Rectal smooth muscle tissue (tissue), 1 donor: ENCODE results near the gene PPIG.
"Not testable (repeated sequence)": the region's sequence is repeated elsewhere in the genome, so short reads cannot be mapped to it uniquely, and the experiment has no call there.

ENCODE experiments used
- H3K27ac ChIP-seq: one replicate; pipeline ENCODE4 v1.7.0; 2013; ENCODE audit warnings: low read depth, low read length, inconsistent platforms
- H3K27me3 ChIP-seq: one replicate; pipeline ENCODE4 v1.7.0; 2013; ENCODE audit warnings: low read length; ENCODE audit not compliant: control insufficient read depth, insufficient read depth
- H3K36me3 ChIP-seq: one replicate; pipeline ENCODE4 v1.7.0; 2013; ENCODE audit warnings: low read length; ENCODE audit not compliant: control insufficient read depth, insufficient read depth
- H3K4me1 ChIP-seq: one replicate; pipeline ENCODE4 v1.7.0; 2013; ENCODE audit warnings: low read length; ENCODE audit not compliant: control insufficient read depth, insufficient read depth
- H3K4me3 ChIP-seq: one replicate; pipeline ENCODE4 v1.7.0; 2013; ENCODE audit warnings: low read length
- H3K9ac ChIP-seq: one replicate; pipeline ENCODE4 v1.7.0; 2013; ENCODE audit warnings: low read length

Gene PPIG

DNA sequence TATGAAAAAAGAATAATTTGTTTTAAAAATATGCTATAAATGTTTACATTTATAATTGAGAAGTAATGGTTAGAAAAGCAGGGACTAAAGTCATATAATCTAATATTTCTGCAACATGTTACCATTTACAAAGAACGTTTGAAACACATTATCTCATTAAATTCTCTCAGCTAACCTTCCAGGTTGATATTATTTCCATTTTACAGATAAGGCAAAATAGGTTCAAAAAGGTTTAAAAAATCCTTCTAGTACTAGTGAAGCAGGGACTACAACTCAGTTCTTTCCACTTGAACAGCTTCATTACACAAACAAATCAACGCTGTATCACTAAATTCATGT is 11.4 kb upstream of the PPIG start:
- H3K4me3 ChIP-seq: peak overlapping the region; percentile 70
- no peaks in the 10 kb centered on the region for H3K27me3 ChIP-seq
- peaks cover 2% of the 10 kb centered on the region for H3K36me3 ChIP-seq
- peaks cover 3% of the 10 kb centered on the region for H3K4me1 ChIP-seq
- H3K27ac ChIP-seq: no peak overlapping the region
- H3K9ac ChIP-seq: no peak overlapping the region

DNA sequence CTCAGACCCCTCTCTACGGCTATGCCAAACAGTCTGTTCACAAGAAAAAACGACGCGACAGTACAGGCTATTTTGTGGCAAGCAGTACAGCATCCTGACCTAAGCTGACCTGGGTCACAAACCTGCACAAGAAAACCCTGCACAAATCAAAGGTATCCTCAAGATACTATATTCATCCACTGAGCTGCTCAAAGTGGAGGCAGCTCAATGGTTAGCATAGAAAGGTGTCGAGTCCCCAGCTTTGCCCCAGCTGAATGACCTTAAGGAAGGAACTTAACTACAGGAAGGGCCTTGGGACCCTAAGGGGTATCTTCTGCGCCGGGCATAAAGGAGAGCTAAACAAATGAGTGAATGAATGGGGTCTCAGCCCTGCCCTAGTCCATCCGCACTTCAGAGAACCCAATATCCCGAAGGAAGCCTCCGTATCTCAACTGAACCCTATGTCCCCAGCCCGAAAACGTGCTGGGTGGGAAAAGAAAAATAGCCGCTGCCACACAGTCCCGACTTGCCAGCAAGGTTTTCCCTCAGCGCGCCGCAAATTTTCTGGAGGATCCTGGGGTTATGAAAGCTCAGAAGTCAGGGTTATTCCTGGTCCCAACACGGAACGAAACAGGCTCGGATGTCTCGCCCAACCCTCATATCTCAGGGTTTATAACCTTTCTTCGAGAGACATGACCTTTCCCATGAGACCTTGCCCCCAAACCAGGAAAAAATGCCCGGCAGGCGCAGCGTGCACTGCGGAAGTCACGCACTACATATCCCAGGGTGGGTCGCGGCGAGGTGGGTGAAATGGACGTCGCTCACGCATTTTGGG is 10.8 kb upstream of the PPIG start, which contains the start of gene FASTKD1:
Gene FASTKD1 (minus strand): TSS at position 706 of the 814 bp plus-strand sequence. CDS start 1,836 bp downstream, outside the sequence.
- H3K27me3 ChIP-seq: no peaks in the 10 kb centered on the region
- peak within 1 kb of the TSS; percentile 43 for H3K27ac ChIP-seq
- peaks cover 3% of the 10 kb centered on the region for H3K4me1 ChIP-seq
- H3K4me3 ChIP-seq: peak within 1 kb of the TSS; percentile 70
- H3K36me3 ChIP-seq: peaks cover 2% of the 10 kb centered on the region
- peak within 1 kb of the TSS; percentile 45 for H3K9ac ChIP-seq

DNA sequence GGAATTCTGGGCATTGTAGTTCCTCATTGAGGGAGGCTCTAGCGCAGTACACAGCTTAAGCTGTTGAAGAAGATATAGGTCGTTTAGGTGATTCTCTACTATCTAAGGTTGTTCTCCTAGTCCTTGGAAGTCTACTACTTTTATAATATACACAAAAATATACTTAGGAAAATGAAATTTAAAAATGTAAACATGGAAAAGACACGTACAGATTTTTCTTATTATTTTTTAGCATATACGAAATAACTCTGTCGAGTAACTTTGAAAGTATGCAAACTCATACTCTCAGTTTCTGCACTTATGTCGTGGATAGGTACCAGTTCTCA is 10.2 kb upstream of the PPIG start:
- no peak overlapping the region for H3K27ac ChIP-seq
- peak overlapping the region; percentile 70 for H3K4me3 ChIP-seq
- H3K9ac ChIP-seq: no peak overlapping the region
- no peaks in the 10 kb centered on the region for H3K27me3 ChIP-seq
- H3K36me3 ChIP-seq: peaks cover 2% of the 10 kb centered on the region
- peaks cover 3% of the 10 kb centered on the region for H3K4me1 ChIP-seq

DNA sequence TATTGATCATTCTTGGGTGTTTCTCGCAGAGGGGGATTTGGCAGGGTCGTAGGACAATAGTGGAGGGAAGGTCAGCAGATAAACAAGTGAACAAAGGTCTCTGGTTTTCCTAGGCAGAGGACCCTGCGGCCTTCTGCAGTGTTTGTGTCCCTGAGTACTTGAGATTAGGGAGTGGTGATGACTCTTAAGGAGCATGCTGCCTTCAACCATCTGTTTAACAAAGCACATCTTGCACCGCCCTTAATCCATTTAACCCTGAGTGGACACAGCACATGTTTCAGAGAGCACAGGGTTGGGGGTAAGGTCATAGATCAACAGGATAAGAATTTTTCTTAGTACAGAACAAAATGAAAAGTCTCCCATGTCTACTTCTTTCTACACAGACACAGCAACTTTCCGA is 9.6 kb upstream of the PPIG start:
- H3K4me3 ChIP-seq, H3K9ac ChIP-seq, H3K27me3 ChIP-seq, H3K4me1 ChIP-seq, H3K36me3 ChIP-seq, H3K27ac ChIP-seq: not testable (repeated sequence)

DNA sequence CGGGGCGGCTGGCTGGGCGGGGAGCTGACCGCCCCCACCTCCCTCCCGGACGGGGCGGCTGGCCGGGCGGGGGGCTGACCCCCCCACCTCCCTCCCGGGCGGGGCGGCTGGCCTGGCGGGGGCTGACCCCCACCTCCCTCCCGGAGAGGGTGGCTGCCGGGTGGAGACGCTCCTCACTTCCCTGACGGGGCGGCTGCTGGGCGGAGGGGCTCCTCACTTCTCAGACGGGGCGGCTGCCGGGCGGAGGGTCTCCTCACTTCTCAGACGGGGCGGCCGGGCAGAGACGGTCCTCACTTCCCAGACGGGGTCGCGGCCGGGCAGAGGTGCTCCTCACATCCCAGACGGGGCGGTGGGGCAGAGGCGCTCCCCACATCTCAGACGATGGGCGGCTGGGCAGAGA is 8.9 kb upstream of the PPIG start:
- H3K36me3 ChIP-seq, H3K9ac ChIP-seq, H3K4me3 ChIP-seq, H3K27ac ChIP-seq, H3K4me1 ChIP-seq, H3K27me3 ChIP-seq: not testable (repeated sequence)

DNA sequence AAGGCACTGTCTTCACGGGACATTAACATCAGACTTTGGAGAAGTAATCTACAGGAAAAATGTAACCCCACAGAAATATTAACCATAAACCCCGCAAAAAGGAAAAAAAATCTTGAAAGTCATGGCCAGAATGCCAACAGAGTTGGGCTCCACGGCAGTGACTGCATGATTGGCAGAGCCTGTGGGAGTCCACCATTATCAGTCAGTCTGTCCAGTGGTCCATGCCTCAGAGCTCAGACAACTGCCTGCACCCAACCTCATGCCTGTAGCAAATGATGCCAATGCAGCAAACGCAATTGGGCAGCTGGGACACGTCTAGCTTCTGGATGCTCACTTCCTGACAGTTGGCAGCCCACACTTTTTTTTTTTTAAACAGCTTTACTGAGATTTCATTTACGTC is 5.1 kb upstream of the PPIG start:
- H3K4me3 ChIP-seq: no peak overlapping the region
- no peak overlapping the region for H3K9ac ChIP-seq
- H3K36me3 ChIP-seq: no peaks in the 10 kb centered on the region
- H3K4me1 ChIP-seq: no peaks in the 10 kb centered on the region
- no peak overlapping the region for H3K27ac ChIP-seq
- H3K27me3 ChIP-seq: no peaks in the 10 kb centered on the region

DNA sequence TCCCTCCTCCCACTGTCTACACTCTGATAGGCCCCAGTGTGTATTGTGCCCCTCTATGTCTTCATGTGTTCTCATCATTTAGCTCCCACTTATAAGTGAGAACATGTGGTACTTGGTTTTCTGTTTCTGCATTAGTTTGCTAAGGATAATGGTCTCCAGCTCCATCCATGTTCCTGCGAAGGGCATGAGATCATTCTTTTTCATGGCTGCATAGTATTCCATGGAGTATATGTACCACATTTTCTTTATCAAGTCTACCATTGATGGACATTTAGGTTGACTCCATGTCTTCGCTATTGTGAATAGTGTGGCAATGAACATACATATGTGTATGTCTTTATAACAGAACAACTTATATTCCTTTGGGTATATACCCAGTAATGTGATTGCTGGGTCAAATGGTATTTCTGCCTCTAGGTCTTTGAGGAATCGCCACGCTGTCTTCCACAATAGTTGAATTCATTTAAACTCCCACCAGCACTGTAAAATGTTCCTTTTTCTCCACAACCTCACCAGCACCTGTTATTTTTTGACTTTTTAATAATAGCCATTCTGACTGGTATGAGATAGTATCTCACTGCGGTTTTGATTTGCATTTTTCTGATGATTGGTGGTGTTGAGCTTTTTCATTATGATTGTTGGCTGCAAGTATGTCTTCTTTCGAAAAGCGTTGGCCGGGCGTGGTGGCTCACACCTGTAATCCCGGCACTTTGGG is 1.4 kb upstream of the PPIG start:
- not testable (repeated sequence) for H3K27me3 ChIP-seq, H3K4me1 ChIP-seq, H3K4me3 ChIP-seq, H3K27ac ChIP-seq, H3K9ac ChIP-seq, H3K36me3 ChIP-seq

DNA sequence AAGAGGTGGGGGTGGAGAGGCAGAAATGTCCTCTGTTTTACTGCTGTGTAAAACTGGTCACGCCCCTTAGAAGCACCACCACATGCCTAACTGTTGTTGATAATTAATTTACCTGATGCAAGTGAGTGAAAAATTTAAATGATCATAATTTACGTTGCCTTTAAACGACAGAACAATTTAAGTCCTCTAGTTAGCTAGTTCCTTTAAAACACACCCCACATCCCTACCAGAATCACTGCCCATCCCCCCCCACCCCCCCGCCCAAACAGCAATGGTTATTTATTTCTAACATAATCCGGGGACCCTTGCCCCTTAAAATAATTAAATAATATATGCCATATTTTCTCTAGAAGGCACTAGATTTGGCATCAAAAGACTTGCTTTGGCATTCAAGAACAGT is 633 bp upstream of the PPIG start:
- peak overlapping the region; percentile 95 for H3K4me3 ChIP-seq

DNA sequence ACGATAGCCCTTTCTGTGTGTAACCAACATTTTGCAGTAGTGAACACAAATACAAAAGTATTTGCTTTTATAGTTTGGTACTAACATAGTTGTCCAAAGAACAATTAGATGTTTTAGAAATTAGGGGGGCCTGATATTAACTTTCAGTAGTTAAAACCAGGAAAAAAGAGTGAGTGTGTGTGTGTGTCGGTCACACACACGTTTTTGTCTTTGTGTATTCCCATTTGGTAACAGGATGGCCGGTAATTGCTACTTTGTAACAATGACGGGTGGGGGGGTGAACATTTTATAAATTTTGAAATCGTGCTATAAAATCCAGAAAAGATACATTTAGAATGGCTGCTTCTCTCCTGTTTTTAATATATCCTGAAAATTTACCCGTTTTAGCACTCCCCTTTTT is 1.5 kb downstream of the PPIG start:
- H3K4me3 ChIP-seq: peak overlapping the region; percentile 95
- H3K27ac ChIP-seq: peak overlapping the region; percentile 51
- H3K9ac ChIP-seq: peak overlapping the region; percentile 30
- no peaks in the 10 kb centered on the region for H3K27me3 ChIP-seq
- peaks cover 6% of the 10 kb centered on the region for H3K4me1 ChIP-seq
- peaks cover 3% of the 10 kb centered on the region for H3K36me3 ChIP-seq

More for the DNA sequence above, 633 bp upstream of the PPIG start:
- peak overlapping the region; percentile 97 for H3K27ac ChIP-seq
- peaks cover 3% of the 10 kb centered on the region for H3K36me3 ChIP-seq
- H3K27me3 ChIP-seq: no peaks in the 10 kb centered on the region
- no peak overlapping the region for H3K9ac ChIP-seq
- peaks cover 6% of the 10 kb centered on the region for H3K4me1 ChIP-seq

DNA sequence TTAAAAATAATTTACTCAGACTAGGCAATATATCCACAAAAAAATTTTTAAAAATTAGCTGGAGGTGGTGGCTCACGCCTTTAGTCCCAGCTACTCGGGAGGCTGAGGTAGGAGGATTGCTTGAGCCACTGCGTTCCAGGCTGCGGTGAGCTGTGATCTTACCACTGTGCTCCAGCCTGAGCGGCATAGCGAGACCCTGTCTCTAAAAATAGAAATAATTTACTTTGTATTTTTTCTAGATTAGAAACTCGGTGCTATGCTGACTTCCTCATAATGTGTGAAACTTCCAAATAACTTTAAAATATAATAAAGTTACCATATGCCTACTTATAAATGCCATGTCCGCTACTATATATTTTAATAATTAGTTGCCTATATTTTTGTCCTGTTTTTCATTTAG is 6.7 kb downstream of the PPIG start:
- Histone ChIP-seq H3K36me3 (no peaks in the 10 kb centered on the region), H3K27me3 (no peaks in the 10 kb centered on the region), H3K4me1 (peaks cover 6% of the 10 kb centered on the region), H3K27ac (no peak overlapping the region), H3K4me3 (no peak overlapping the region), H3K9ac (no peak overlapping the region)

DNA sequence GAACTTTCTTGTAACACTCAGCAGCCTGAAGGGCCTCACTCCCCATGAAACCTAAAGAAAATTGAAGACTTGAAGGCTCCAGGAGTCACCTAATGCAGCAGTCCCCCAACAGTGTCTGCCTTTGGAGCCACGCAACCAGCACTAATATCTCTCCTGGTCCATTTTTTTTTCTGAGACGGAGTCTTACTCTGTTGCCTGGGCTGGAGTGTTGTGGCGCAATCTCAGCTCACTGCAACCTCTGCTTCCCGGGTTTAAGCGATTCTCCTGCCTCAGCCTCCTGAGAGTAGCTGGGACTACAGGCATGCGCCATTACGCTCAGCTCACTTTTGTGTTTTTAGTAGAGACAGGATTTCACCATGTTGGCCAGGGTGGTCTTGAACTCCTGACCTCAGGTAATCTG is 12.4 kb downstream of the PPIG start:
- not testable (repeated sequence) for H3K27ac ChIP-seq, H3K27me3 ChIP-seq, H3K4me3 ChIP-seq, H3K9ac ChIP-seq, H3K4me1 ChIP-seq, H3K36me3 ChIP-seq

DNA sequence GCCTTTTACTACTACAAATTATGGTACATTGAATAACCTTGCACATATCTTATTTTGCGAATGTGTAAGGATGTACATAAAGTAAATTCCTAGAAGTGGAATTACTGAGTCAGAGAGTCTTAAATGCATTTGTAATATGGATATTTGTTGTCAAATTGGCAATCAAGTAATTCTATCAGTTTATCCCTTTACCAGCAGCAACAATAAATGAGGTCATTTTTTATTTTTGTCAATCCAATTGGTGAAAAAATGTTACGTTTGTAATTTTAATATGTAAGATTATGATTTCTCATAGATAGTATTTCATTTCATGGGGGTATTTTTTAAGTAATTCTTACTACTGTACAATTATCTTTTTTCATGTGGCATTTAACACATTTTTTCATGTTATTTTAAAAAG is 14.8 kb downstream of the PPIG start:
- no peak overlapping the region for H3K27ac ChIP-seq
- H3K4me1 ChIP-seq: no peaks in the 10 kb centered on the region
- H3K36me3 ChIP-seq: no peaks in the 10 kb centered on the region
- no peak overlapping the region for H3K4me3 ChIP-seq
- no peak overlapping the region for H3K9ac ChIP-seq
- no peaks in the 10 kb centered on the region for H3K27me3 ChIP-seq

DNA sequence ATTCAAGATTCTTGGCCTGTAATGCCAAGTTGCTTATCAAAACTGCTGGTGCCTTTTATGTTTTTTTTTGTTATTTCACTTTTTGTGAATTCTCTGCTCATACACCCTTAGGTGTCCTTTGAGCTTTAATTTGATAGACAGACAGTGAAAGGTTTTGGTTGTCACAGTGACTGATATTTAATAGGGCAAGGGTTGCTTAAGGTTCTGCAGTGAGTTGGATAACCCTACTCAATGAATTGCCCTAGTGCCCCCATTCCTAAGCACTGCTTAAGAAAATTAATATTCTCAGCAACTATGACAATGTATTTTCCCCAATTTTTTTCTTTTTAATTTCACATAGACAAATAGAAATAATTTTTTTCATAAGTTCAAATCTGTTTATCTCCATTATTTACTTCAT is 15.4 kb downstream of the PPIG start:
- no peak overlapping the region for H3K9ac ChIP-seq
- no peak overlapping the region for H3K27ac ChIP-seq
- H3K4me3 ChIP-seq: no peak overlapping the region
- no peaks in the 10 kb centered on the region for H3K27me3 ChIP-seq
- no peaks in the 10 kb centered on the region for H3K4me1 ChIP-seq
- H3K36me3 ChIP-seq: no peaks in the 10 kb centered on the region
